ENCODE measurements around the gene DHRS1. TPM values are rescaled to one million over a fixed set of nuclear protein-coding genes. Genes with fewer than 3 reads are reported as not detected.

DHRS1 gene
- total RNA-seq, 1 donor from 2014 or later = 29.3 TPM

DNA sequence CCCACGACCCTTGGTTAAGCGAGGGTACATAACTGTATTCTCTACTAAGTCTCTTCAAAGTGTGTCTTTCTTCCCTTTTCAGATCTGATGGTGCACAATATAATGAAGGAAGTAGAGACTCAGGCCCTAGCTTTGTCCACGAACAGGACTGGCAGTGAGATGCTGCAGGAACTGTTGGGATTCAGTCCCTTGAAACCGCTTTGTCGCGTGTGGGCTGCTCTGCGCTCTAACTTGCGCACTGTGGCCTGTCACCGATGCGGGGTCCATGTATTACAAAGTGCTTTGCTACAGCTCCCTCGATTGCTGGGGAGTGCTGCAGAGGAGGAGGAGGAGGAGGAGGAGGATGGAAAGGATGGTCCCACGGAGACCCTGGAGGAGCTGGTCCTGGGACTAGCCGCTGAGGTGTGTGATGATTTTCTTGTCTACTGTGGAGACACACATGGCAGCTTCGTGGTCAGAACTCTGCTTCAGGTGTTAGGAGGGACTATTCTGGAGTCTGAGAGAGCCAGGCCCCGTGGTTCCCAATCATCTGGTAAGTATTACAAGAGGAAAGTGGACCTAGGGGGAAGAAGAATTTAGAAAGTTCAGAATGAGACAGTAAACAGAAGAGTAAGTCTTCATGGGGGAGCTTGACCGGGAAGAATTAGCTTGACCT is 873 bp upstream of the DHRS1 start:
- TF ChIP-seq, protein P1, sequence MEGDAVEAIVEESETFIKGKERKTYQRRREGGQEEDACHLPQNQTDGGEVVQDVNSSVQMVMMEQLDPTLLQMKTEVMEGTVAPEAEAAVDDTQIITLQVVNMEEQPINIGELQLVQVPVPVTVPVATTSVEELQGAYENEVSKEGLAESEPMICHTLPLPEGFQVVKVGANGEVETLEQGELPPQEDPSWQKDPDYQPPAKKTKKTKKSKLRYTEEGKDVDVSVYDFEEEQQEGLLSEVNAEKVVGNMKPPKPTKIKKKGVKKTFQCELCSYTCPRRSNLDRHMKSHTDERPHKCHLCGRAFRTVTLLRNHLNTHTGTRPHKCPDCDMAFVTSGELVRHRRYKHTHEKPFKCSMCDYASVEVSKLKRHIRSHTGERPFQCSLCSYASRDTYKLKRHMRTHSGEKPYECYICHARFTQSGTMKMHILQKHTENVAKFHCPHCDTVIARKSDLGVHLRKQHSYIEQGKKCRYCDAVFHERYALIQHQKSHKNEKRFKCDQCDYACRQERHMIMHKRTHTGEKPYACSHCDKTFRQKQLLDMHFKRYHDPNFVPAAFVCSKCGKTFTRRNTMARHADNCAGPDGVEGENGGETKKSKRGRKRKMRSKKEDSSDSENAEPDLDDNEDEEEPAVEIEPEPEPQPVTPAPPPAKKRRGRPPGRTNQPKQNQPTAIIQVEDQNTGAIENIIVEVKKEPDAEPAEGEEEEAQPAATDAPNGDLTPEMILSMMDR (IDR thresholded peaks at IDR 0.05) = no peak
- Mint-ChIP-seq H3K4me3 (ENCODE audit: unreplicated experiment) (peak overlapping the region; percentile 91), H3K36me3 (ENCODE audit: low read depth) (peaks cover 28% of the 10 kb centered on the region), H3K27ac (ENCODE audit: unreplicated experiment) (peak overlapping the region; percentile 79), H3K9me3 (ENCODE audit: low read depth) (no peaks in the 10 kb centered on the region), H3K4me1 (ENCODE audit: low read depth) (peaks cover 39% of the 10 kb centered on the region), H3K27me3 (ENCODE audit: low read depth) (no peaks in the 10 kb centered on the region)
- DNase-seq (ENCODE audit: low spot score) = no peak

DNA sequence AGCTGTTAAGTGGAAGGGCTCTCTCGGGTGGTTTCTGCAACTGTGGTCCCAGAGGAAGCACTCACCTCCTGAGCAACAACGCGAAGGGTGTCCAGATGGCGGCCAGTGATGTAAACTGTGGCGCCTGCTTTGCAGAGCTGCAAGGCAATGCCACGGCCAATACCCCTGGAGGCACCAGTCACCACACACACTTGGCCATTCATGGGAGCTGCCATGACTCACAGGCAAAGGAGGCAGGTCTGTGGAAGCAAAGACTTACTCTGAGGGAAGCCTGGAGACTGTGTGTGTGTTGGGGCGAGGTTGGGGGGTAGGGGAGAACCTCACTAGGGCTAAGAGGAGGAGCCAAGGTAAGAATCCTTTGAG is 707 bp downstream of the DHRS1 start:
- no peaks in the 10 kb centered on the region for H3K27me3 Mint-ChIP-seq (ENCODE audit: low read depth)
- DNase-seq (ENCODE audit: low spot score) = no peak
- H3K9me3 Mint-ChIP-seq (ENCODE audit: low read depth) = no peaks in the 10 kb centered on the region
- peak overlapping the region; percentile 96 for H3K27ac Mint-ChIP-seq (ENCODE audit: unreplicated experiment)
- H3K4me3 Mint-ChIP-seq (ENCODE audit: unreplicated experiment) = peak overlapping the region; percentile 91
- H3K36me3 Mint-ChIP-seq (ENCODE audit: low read depth) = peaks cover 14% of the 10 kb centered on the region
- TF ChIP-seq, protein P1 (IDR thresholded peaks at IDR 0.05) = no peak
- H3K4me1 Mint-ChIP-seq (ENCODE audit: low read depth) = peaks cover 39% of the 10 kb centered on the region

DNA sequence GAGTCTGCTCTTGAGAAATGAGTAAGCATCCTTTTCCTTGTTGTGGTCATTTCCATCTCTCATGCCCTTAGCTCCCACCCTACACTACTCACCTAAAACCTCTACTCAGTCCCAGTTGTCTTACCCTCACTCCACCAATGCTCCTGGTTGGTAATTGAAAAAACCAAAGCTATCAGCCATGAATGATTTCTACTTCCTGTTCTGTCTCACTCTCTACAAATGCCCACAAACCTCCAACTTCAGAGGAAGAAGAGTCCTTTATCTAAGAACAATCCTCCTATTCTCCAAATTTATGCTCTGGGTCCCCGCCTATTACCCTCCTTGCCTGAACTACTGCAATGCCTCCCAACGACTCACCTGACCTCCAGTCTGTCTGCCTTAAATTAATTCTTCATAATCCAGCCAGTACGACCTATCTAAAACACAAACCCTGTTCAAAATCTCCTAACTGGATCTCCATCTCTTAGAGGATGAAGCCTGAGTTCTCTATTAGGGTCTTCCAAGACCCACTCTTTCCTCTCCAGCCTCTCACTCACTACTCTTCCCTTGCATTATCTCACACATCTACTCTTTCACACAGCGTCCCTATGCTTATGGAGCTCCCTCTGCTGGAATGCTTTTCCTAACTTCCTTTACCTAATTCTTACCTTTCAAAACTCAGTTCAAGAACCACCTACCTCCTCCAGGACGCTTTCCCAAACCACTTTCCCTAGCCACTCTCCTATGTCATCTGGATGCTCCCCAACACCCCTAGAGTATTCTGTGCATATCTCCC is 2.2 kb downstream of the DHRS1 start:
- H3K9me3 Mint-ChIP-seq (ENCODE audit: low read depth) = no peaks in the 10 kb centered on the region
- H3K4me1 Mint-ChIP-seq (ENCODE audit: low read depth) = peaks cover 39% of the 10 kb centered on the region
- DNase-seq (ENCODE audit: low spot score) = no peak
- TF ChIP-seq, protein P1 (IDR thresholded peaks at IDR 0.05) = peak; percentile 68
- H3K36me3 Mint-ChIP-seq (ENCODE audit: low read depth) = peaks cover 10% of the 10 kb centered on the region
- peak overlapping the region; percentile 68 for H3K27ac Mint-ChIP-seq (ENCODE audit: unreplicated experiment)
- H3K27me3 Mint-ChIP-seq (ENCODE audit: low read depth) = no peaks in the 10 kb centered on the region
- no peak overlapping the region for H3K4me3 Mint-ChIP-seq (ENCODE audit: unreplicated experiment)

DNA sequence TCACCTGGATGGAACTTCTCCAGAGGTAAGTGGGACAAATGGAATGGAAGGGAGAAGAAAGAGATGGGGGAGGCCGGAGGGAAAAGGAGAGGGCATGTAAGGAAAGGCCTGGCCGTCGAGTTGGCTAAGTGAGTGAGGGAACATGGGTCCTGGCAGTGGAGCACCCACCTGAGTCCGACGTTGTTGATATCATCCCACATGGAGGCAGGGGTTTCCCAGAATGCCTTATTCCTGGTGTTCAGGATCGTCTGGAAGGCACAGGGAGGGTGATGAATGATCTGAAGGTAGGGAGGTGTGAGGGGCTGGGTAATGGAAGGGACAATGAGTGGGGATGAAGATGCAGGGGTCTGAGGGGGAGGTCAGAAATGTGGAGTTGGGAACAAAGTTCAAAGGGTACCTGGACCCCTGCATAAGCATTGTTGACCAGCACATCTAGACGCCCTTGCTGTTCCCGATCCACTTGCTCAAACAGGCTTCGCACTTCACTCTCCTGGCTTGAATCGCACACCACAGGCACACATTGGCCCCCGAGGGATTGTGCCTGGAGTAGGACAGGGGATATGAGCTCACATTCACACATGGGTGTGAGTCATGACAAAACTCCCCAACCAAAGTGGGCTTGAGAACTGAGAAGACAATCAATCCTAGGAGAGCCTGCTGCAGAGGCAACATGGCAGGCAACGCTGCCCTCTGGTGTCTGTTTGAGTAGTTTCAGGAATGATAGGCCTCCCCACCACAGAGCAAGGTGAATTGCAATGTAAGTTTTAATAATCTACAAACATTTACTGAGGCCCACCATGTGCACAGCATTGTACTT is 3.0 kb downstream of the DHRS1 start:
- DNase-seq (ENCODE audit: low spot score) = no peak
- no peak overlapping the region for H3K4me3 Mint-ChIP-seq (ENCODE audit: unreplicated experiment)
- H3K36me3 Mint-ChIP-seq (ENCODE audit: low read depth) = peaks cover 10% of the 10 kb centered on the region
- H3K9me3 Mint-ChIP-seq (ENCODE audit: low read depth) = no peaks in the 10 kb centered on the region
- H3K27ac Mint-ChIP-seq (ENCODE audit: unreplicated experiment) = peak overlapping the region; percentile 91
- TF ChIP-seq, protein P1 (IDR thresholded peaks at IDR 0.05) = peak; percentile 85
- H3K4me1 Mint-ChIP-seq (ENCODE audit: low read depth) = peaks cover 39% of the 10 kb centered on the region
- no peaks in the 10 kb centered on the region for H3K27me3 Mint-ChIP-seq (ENCODE audit: low read depth)

DNA sequence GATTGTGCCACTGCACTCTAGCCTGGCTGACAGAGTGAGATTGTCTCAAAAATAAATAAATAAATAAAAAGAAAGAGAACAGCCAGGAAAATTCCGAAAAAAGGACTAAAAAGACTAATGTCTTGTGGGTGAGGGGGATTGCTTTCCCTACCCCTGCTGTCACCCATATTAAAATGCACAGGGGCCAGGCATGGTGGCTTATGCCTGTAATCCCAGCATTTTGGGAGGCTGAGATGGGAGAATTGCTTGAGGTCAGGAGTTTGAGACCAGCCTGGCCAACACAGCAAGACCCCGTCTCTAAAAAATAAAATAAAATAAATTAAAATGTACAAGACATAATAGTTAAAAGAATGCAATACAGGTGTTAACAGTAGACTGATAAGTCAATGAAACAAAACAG is 6.1 kb downstream of the DHRS1 start:
- no peaks in the 10 kb centered on the region for H3K27me3 Mint-ChIP-seq (ENCODE audit: low read depth)
- H3K4me3 Mint-ChIP-seq (ENCODE audit: unreplicated experiment) = no peak overlapping the region
- no peaks in the 10 kb centered on the region for H3K9me3 Mint-ChIP-seq (ENCODE audit: low read depth)
- H3K36me3 Mint-ChIP-seq (ENCODE audit: low read depth) = peaks cover 19% of the 10 kb centered on the region
- H3K4me1 Mint-ChIP-seq (ENCODE audit: low read depth) = peaks cover 19% of the 10 kb centered on the region
- H3K27ac Mint-ChIP-seq (ENCODE audit: unreplicated experiment) = no peak overlapping the region
- DNase-seq (ENCODE audit: low spot score) = no peak
- TF ChIP-seq, protein P1 (IDR thresholded peaks at IDR 0.05) = no peak

Data from chondrocyte (in vitro differentiated cells).